H7 (cell line): Measurements from ENCODE around the gene GPX3. TPM values are rescaled to one million over a fixed set of nuclear protein-coding genes. Genes with fewer than 3 reads are reported as not detected.
A peak's percentile ranks its signal among the peaks of the same experiment; 100 is the strongest.

Experiments used
- DNase-seq: peaks from one replicate; pipeline ENCODE4 v3.0.0; 2012
- H3K27me3 ChIP-seq: 2 replicates; pipeline ENCODE4 v1.6.0; 2011; ENCODE audit warnings: mild to moderate bottlenecking, low read length; ENCODE audit not compliant: control insufficient read depth, insufficient read depth
- H3K36me3 ChIP-seq: replicated peaks from 2 replicates; pipeline ENCODE4 v1.5.1; 2011; ENCODE audit warnings: low read length; ENCODE audit not compliant: control insufficient read depth, insufficient read depth
- H3K4me3 ChIP-seq: 2 replicates; pipeline ENCODE4 v1.5.1; 2011; ENCODE audit warnings: low read depth, mild to moderate bottlenecking, control low read depth, low read length, moderate library complexity; ENCODE audit not compliant: insufficient read depth
- total RNA-seq: library from RNA; depleted of rRNA; stranded (reverse); fragments of >200 nt; shearing (Covaris generic); gene quantifications from 2 replicates; pipeline ENCODE4 v1.2.3, GENCODE V29; 2014

GPX3 gene
- total RNA-seq, 1 experiment from 2014 or later, result 39.8 TPM

DNA sequence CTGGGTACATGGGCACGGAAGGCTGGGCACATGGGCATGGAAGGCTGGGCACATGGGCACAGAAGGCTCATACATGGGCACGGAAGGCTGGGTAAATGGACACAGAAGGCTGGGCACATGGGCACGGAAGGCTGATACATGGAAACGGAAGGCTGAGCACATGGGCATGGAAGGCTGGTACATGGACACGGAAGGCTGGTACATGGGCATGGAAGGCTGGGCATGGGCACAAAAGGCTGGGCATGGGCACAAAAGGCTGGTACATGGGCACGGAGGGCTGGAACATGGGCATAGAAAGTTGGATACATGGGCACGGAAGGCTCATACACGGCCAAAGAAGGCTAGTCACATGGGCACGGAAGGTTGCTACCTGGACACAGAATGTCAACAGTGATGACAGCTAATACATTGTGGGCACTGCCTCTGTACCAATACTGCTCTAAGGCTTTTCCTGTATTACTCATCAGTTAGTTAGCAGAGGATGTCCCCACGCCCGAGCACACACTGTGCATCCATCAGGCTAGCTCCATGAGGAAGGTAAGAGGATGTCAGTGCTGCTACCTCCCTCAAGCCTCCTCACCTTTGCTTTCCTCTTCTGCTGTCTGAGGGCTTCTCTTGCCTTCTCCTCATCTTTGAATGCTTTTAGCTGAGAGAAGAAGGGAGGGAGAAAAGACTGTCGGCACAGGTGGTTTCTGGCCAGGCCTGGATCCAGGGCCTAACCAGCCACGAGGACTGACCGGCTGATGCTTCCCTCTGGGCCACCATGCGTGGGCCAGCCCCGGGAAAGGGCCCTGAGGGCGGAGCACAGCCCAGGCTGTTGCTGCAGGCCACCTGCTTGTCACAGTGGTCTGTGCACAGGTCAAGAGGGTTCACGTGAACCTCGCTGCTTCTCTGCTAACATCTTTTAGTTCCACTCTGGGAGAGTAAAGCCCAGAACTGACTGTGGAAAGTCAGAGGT is 14.3 kb downstream of the GPX3 start:
- H3K36me3 ChIP-seq, result peaks cover 8% of the 10 kb centered on the region
- no peaks in the 10 kb centered on the region for H3K27me3 ChIP-seq
- peak; percentile 28 for DNase-seq
- no peak overlapping the region for H3K4me3 ChIP-seq

GRCh38 chr5:151036556-151036955 is 16.2 kb downstream of the GPX3 start:
- Histone ChIP-seq H3K4me3 (no peak overlapping the region), H3K27me3 (no peaks in the 10 kb centered on the region), H3K36me3 (peaks cover 8% of the 10 kb centered on the region)
- peak; percentile 37 for DNase-seq

- H3K4me3 ChIP-seq, result no peak overlapping the region
- H3K27me3 ChIP-seq, result no peaks in the 10 kb centered on the region
- peaks cover 9% of the 10 kb centered on the region for H3K36me3 ChIP-seq
- no peak for DNase-seq
Observed at GRCh38 chr5:151037561-151038411, 17.4 kb downstream of the GPX3 start.

DNA sequence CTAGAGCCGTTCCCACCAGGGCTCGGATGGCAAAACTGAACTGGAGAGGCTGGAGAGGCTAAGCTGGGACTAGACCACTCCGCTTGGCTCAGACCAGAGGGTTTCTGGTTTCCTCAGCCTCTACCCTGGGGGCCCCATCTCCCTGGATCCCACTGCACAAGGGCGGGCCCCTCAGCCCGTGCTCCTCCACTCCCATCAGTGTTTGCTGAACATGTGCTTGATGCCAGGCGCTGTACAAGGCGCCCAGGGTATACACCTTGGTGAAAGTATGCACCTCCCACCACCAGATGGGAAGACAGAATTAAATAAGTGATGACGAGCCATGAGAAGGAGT is 18.0 kb downstream of the GPX3 start:
- Histone ChIP-seq H3K36me3 (peaks cover 10% of the 10 kb centered on the region), H3K4me3 (no peak overlapping the region), H3K27me3 (no peaks in the 10 kb centered on the region)
- DNase-seq, result peak; percentile 16

DNA sequence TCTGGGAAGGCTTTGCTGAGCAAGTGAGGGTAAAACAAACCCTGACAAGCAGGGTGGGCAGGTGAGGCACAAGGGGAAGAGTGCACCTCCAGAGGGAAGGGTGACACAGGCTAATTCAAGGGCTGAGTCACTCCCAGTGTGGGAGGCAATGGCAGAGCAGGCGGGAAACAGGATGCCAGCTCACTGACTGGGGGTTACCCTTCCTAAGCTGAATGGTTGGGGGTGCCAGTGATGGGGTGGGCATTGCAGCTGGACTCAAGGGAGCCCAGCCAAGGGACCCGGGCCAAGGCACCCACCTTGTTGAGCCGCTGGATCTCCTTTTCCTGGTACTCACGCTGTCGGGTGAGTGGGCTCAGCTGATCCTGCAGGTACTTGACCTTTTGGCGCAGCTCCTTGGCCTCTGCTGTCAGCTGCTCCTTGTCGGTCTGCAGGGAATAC is 18.4 kb downstream of the GPX3 start:
- DNase-seq, result no peak
- Histone ChIP-seq H3K4me3 (no peak overlapping the region), H3K36me3 (peaks cover 9% of the 10 kb centered on the region), H3K27me3 (no peaks in the 10 kb centered on the region)

DNA sequence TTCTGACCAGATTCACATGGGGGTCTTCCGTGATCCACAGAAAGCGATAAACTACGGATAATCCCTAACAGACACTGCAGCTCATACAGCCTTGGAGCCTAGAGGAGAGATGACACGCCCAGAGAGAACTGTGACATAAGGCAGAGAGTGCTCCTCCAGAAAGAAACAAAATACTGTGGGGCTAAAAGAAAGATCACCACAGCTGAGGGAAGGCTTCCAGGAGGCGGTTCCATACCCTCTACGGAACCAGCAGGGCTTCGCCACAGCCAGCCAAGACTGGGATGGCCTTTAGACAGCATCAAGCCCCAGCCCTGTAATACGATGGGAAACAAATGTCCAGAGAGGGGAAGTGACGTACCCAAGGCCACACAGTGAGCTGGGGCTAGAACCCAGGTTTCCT is 19.3 kb downstream of the GPX3 start:
- no peak overlapping the region for H3K4me3 ChIP-seq
- no peaks in the 10 kb centered on the region for H3K27me3 ChIP-seq
- no peak for DNase-seq
- H3K36me3 ChIP-seq, result peaks cover 8% of the 10 kb centered on the region

DNA sequence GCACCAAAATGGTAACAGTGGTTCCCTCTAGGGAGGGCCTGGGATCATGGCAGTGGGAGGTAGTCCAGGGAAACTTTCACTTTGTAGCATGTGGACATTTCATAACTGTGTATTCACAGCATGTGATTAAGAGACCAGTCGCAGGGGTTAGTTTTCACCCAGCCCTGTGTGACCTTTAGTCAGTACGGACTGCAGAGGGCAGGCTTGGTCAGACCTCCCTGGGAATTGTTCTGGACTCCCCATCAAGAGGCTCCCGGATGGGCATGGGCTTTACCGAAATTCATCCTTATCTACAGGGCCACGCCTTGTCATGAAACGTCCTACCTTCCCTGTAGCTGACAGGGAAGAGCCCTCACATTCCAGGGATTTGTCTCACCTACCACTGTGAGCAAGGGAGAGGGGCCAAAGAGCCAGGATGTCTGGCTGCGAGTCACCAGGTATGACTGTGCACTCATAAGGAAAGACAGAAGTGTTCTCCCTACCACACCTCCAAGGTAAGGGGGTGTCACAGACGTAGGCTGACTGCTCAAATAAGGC is 19.9 kb downstream of the GPX3 start:
- Histone ChIP-seq H3K27me3 (no peaks in the 10 kb centered on the region), H3K36me3 (peaks cover 7% of the 10 kb centered on the region), H3K4me3 (no peak overlapping the region)
- no peak for DNase-seq

GRCh38 chr5:151041577-151042268 is 21.3 kb downstream of the GPX3 start:
- DNase-seq, result no peak
- H3K36me3 ChIP-seq, result peaks cover 5% of the 10 kb centered on the region
- H3K4me3 ChIP-seq, result no peak overlapping the region
- no peaks in the 10 kb centered on the region for H3K27me3 ChIP-seq

DNA sequence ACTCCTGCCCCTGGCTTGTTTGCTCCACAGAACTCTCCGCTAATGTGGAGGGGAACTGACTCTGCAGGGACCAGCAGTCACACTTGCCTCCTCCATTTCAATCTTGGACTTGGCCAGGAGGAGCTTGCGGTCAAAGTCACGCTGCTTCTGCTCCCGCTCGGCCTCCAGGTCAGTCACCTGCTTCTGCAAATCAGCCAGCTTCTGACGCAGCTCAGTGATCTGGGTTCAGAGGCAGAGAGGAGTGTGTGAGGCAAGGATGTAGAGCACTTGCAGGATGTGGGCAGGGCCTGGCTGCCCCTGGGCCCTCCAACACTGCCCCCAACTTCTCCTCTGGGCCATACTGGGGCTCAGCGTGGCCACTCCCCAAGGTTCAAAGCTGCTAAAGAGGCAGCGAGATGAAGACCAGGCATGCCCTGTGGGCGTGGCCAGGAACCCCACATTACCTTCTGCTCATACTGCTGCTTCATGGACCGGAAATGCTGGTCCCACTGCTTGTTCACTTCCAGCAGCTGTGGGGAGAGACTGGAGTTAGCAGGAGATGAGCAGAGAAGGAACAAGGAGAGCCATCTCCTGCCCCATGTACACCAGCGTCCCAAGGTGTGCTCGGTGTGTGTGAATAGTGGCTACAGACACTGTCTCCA is 22.2 kb downstream of the GPX3 start:
- H3K4me3 ChIP-seq, result no peak overlapping the region
- H3K27me3 ChIP-seq, result no peaks in the 10 kb centered on the region
- peaks cover 5% of the 10 kb centered on the region for H3K36me3 ChIP-seq
- no peak for DNase-seq

GRCh38 chr5:151047814-151048425 is 27.5 kb downstream of the GPX3 start:
- H3K36me3 ChIP-seq, result peaks cover 1% of the 10 kb centered on the region
- H3K4me3 ChIP-seq, result no peak overlapping the region
- DNase-seq, result peak; percentile 83
- no peaks in the 10 kb centered on the region for H3K27me3 ChIP-seq

DNA sequence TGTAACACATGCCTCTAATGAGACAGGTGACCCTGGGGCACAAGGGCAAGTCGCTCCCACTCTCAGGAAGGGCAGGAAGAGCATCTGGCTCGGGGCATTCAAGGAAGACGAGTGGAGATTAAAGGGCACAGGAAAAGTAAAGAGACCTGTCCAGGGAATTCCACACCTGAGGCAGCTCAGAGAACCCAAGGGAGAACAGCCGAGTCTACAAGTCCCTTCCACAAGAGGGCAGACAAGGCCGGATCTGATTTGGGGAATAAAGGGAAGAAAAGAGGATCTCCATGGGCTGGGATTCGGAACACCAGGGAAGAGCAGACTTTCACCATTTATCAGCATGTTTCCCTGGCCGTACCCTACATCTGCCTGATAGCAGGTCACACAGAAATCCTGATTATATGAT is 28.1 kb downstream of the GPX3 start:
- H3K36me3 ChIP-seq, result peaks cover 1% of the 10 kb centered on the region
- DNase-seq, result peak; percentile 69
- no peak overlapping the region for H3K4me3 ChIP-seq
- no peaks in the 10 kb centered on the region for H3K27me3 ChIP-seq

DNA sequence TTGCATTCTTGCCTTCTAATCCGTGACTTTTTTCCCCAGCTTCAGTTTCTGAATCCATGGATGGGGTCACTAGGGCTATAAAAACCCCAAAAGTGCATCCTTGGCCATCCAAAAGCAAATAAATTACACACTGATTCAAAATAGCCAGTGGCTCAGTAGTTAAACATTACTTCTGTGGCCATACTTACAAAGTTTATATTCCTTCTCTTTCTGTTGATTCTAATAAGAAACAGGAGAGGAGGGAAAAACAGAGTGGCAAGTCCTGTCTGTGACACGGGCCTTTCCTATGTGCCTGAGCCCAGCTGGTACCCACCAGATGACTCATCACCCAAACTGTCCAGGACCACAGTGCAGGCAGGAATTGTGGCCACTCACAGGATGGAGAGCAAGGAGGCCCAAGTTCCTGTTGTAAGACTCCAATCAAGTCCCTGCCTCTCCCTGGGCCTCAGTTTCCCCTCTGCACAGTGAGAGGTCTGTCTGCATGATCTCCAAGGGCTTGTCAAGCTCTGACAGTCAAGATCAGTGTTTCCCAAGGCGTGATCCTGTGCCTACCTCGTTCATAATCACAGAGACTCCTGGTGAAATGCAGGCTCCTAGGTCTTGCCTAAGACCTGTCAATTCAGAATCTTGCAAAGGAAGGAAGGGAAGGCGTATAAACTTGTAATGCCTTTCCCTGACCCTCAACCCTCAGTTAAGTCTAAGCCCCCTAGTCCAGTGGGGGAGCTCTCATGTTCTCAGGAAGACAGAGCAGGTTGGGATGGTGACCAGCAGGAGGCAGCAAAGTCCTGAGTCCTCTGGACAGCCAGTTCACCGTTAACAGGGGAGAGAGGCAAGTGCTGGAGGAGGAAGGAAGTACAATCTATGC is 30.9 kb downstream of the GPX3 start:
- no peaks in the 10 kb centered on the region for H3K27me3 ChIP-seq
- H3K36me3 ChIP-seq, result no peaks in the 10 kb centered on the region
- no peak overlapping the region for H3K4me3 ChIP-seq
- peak; percentile 93 for DNase-seq
